Spleen (tissue), 13 donors: ENCODE results near the gene DMRTA1. TPM values are rescaled to one million over a fixed set of nuclear protein-coding genes. Genes with fewer than 3 reads are reported as not detected.

ENCODE experiments used
- DNase-seq: peaks from one replicate; pipeline ENCODE4 v3.0.0-alpha.2; 2020
- H3K27ac ChIP-seq, 8 donors: fragments of 200-600 bp; sonication (generic) in 7 of 8; 1 replicate in 4 of 8; 2 replicates in 4 of 8; pipeline versions ENCODE4 v1.5.0 to v1.8.0; 2016 to 2021; ENCODE audit warnings: inconsistent platforms in 4 of 8, mild to moderate bottlenecking in 4 of 8, moderate library complexity in 1 of 8
- H3K27me3 ChIP-seq, 7 donors: fragments of 200-600 bp; sonication (generic) in 6 of 7; replicated peaks in 1 of 7; 1 replicate in 4 of 7; 2 replicates in 3 of 7; pipeline versions ENCODE4 v1.5.0 to v1.8.0; 2016 to 2021; ENCODE audit warnings: inconsistent platforms in 3 of 7, mild to moderate bottlenecking in 1 of 7
- H3K36me3 ChIP-seq, 6 donors: fragments of 200-600 bp; sonication (generic) in 5 of 6; 1 replicate in 4 of 6; 2 replicates in 2 of 6; pipeline versions ENCODE4 v1.5.0 to v1.8.0; 2016 to 2021; ENCODE audit warnings: inconsistent platforms in 2 of 6
- H3K4me1 ChIP-seq, 6 donors: fragments of 200-600 bp; sonication (generic) in 5 of 6; 1 replicate in 3 of 6; 2 replicates in 3 of 6; pipeline versions ENCODE4 v1.5.0 to v1.8.0; 2016 to 2021; ENCODE audit warnings: inconsistent platforms in 3 of 6
- H3K4me3 ChIP-seq, 8 donors: fragments of 200-600 bp; sonication (generic) in 7 of 8; 1 replicate in 4 of 8; 2 replicates in 4 of 8; pipeline versions ENCODE4 v1.5.0 to v1.8.0; 2016 to 2021; ENCODE audit warnings: inconsistent platforms in 4 of 8, mild to moderate bottlenecking in 4 of 8, moderate library complexity in 2 of 8
- H3K9me3 ChIP-seq, 8 donors: fragments of 200-600 bp; sonication (generic) in 7 of 8; 1 replicate in 4 of 8; 2 replicates in 4 of 8; pipeline versions ENCODE4 v1.5.0 to v1.8.0; 2016 to 2021; ENCODE audit warnings: inconsistent platforms in 4 of 8
- POLR2A ChIP-seq, 3 donors: fragments of 450-650 bp; IDR thresholded peaks; one replicate each; pipeline ENCODE4 v1.5.1; 2017; ENCODE audit warnings: antibody characterized with exemption in 3 of 3, mild to moderate bottlenecking in 1 of 3
- POLR2AphosphoS5 ChIP-seq, 3 donors: sonication (generic); formaldehyde crosslinking; IDR thresholded peaks; one replicate each; pipeline ENCODE4 v1.5.1; 2017; ENCODE audit warnings: antibody characterized with exemption in 3 of 3
- WGBS, 5 donors: extraction: QIAGEN DNeasy Blood & Tissue Kit in 3 of 5; methylation state at CpG; one replicate each; pipeline versions ENCODE4 v1.1.5 to v1.1.7; 2013 to 2018; 5-methylcytosine and 5-hydroxymethylcytosine counted together
- intact Hi-C: fragments of 100-400 bp; cut with DNase I; formaldehyde crosslinking; loops from one replicate; pipeline ENCODE4 v1.15.0; 2023; ENCODE audit warnings: low total_unique reads
- long read RNA-seq, 2 donors: transcript quantifications; one replicate each; lab custom pipeline, GENCODE V29; 2026
- polyA plus RNA-seq, 3 donors: library from polyadenylated mRNA; stranded (reverse); fragments of 200-250 nt; gene quantifications; one replicate each; pipeline ENCODE4 v1.2.1, GENCODE V29; 2013
- total RNA-seq, 7 donors: library from RNA; depleted of rRNA in 3 of 7; stranded (reverse); fragments of >200 nt in 3 of 7; fragmentation: NEBNext Ultra II Directional in 4 of 7; extraction: Animal tissue kit (Norgen Biotek cat#: 25700) in 4 of 7; gene quantifications; one replicate each; pipeline versions ENCODE4 v1.1.0 to v1.2.1, GENCODE V29; 2016 to 2021
- TF ChIP-seq, protein P1 (sequence below), 11 experiments: fragments of 200-600 bp in 7 of 11; fragments of 450-650 bp in 4 of 11; sonication (generic) in 4 of 11; IDR thresholded peaks in 8 of 11; conservative IDR thresholded peaks in 3 of 11; 1 replicate in 7 of 11; 2 replicates in 4 of 11; pipeline versions ENCODE4 v1.4.0 to v1.8.0; 2016 to 2021; ENCODE audit warnings: antibody characterized with exemption in 11 of 11, inconsistent platforms in 4 of 11, mild to moderate bottlenecking in 1 of 11
- donor health status: healthy with polysubstance abuse.
- donor health status: DM: no; HTN: no; CAD: no; lungs with moderate emphysema.
- donor health status: DM: no; HTN: no; CAD: no.
- donor health status: Bipolar disorder and iron deficiency.
- donor health status: healthy.
- donor health status: DM: no; HTN: no; CAD: no.
- donor health status: DM: yes; HTN: yes; CAD: no.

Gene DMRTA1
- 1 to 10 TPM in 2 of 7 donors, under 1 TPM in 5; 0.14 to 1.6 (median 0.43) TPM for total RNA-seq
- under 1 TPM; 0.20 to 0.38 (median 0.35) TPM for polyA plus RNA-seq
- long read RNA-seq, donor 1 = 0 reads
- long read RNA-seq, donor 2 = 0 reads

DNA sequence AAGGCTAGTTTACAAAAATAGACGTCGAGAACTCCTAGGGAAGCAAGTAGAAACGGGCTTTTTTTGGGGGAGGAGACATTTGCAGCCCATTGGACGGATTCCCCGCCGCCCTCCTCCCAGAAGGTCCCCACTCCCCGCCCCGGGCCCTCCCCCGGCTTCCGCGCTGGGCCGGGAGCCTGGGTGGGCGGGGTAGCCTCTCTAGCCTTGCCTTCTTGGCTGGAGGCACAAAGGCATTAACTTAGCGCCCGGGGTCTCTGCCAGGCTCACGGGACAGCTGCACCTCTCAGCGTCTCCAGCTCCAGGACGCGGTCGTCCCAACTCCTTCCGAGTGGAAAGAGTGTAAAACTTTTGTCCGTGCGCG, at the start of gene DMRTA1:
DMRTA1 (plus strand) TSS at position 236 of the 361 bp plus-strand sequence. CDS start 242 bp downstream, outside the sequence.
- TF ChIP-seq, protein P1, sequence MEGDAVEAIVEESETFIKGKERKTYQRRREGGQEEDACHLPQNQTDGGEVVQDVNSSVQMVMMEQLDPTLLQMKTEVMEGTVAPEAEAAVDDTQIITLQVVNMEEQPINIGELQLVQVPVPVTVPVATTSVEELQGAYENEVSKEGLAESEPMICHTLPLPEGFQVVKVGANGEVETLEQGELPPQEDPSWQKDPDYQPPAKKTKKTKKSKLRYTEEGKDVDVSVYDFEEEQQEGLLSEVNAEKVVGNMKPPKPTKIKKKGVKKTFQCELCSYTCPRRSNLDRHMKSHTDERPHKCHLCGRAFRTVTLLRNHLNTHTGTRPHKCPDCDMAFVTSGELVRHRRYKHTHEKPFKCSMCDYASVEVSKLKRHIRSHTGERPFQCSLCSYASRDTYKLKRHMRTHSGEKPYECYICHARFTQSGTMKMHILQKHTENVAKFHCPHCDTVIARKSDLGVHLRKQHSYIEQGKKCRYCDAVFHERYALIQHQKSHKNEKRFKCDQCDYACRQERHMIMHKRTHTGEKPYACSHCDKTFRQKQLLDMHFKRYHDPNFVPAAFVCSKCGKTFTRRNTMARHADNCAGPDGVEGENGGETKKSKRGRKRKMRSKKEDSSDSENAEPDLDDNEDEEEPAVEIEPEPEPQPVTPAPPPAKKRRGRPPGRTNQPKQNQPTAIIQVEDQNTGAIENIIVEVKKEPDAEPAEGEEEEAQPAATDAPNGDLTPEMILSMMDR (IDR thresholded peaks at IDR 0.05 in 8 of 11, conservative IDR thresholded peaks at IDR 0.05 in 3 of 11) = no peak
- TF ChIP-seq POLR2A (IDR thresholded peaks at IDR 0.05) = peak in 1 of 3 donors; percentile 25
- peak; percentile 16 to 77 (median 67) for TF ChIP-seq POLR2AphosphoS5 (IDR thresholded peaks at IDR 0.05)
- H3K9me3 ChIP-seq = no peaks in the 10 kb centered on the region
- H3K27me3 ChIP-seq = peaks cover 0 to 66% (median 19%) of the 10 kb centered on the region in 7 donors
- H3K4me1 ChIP-seq = peaks cover 0 to 22% (median 18%) of the 10 kb centered on the region in 6 donors
- H3K4me3 ChIP-seq = peak within 1 kb of the TSS; percentile 38 to 80 (median 55)
- H3K36me3 ChIP-seq = no peaks in the 10 kb centered on the region
- DNase-seq = peak; percentile 83
- intact Hi-C loops = no loop called here
- 1 to 3% (median 1%) methylated on average over 8 to 24 of the region's 24 CpGs for WGBS, 5 donors
- H3K27ac ChIP-seq = peak within 1 kb of the TSS in 7 of 8 donors; percentile 47 to 81 (median 76)

DNA sequence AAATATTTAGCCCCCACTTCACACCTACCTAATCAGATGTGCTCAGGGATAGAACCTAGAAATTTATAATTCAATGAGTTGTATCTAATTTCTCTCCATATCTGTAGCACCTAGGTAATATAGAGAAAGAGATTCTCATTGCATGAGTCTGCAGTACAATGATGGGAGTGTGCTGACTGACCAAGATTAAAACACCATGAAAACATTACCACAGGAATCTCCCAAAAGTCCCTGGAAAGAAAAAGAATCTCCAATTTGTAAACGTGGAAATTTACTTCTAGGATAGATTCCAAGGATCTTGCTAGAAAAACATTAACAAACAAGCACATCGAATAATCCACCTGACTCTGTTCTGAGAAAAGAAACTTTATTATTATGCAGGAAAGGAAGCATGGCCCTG, 45.0 kb upstream of the DMRTA1 start:
- WGBS, 5 donors = 54 to 66% (median 61%) methylated on average over 2 of the region's 2 CpGs
- no peak overlapping the region for H3K4me3 ChIP-seq
- no peak for DNase-seq
- H3K36me3 ChIP-seq = no peaks in the 10 kb centered on the region
- peaks cover 0 to 9% (median 0%) of the 10 kb centered on the region in 7 donors for H3K27me3 ChIP-seq
- no peak for TF ChIP-seq POLR2A (IDR thresholded peaks at IDR 0.05)
- no peak for TF ChIP-seq POLR2AphosphoS5 (IDR thresholded peaks at IDR 0.05)
- TF ChIP-seq, protein P1 (IDR thresholded peaks at IDR 0.05 in 8 of 11, conservative IDR thresholded peaks at IDR 0.05 in 3 of 11) = no peak
- intact Hi-C loops = no loop called here
- H3K27ac ChIP-seq = no peak overlapping the region
- no peaks in the 10 kb centered on the region for H3K4me1 ChIP-seq
- no peaks in the 10 kb centered on the region for H3K9me3 ChIP-seq

DNA sequence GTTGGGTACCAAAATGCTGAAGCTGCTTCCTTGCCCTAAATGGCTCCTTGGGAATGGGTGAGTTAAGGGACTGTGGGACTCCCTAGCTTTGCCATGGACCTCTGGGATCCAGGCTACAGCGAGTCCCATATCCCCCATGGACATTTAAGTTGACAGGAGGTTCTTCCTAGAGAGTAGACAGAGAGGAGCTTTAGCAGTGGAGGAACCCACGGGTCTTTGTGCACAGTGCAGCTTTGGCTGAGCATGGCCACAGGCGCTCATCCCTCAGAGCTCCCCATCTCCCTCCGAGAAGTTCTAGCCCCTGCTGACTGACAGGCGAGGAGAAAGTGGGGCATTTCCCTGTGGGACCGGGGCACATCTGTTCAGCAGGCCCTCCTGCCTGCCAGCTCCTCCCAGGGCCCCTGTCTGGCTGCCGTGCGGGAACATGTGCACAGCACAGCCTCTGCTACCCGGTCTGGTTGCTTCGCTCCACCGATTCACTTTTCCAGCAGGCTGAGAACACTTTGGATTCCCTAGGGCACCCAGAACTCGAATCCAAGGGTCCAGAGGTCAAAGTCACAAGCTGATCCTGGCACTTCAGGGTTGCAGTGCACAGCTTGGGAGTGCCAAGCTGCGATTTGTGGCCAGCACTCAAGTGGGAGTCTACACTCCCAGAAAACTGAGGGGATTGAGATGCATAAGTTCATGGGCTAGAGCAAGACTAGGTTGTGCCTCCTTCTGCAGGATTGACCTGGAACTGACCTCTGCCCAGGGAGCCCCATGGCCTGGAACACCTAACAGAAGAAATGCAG, 40.6 kb upstream of the DMRTA1 start:
- Histone ChIP-seq H3K36me3 (no peaks in the 10 kb centered on the region), H3K27me3 (peaks cover 0 to 10% (median 0%) of the 10 kb centered on the region in 7 donors), H3K4me1 (no peaks in the 10 kb centered on the region), H3K4me3 (no peak overlapping the region), H3K27ac (no peak overlapping the region), H3K9me3 (no peaks in the 10 kb centered on the region)
- intact Hi-C loops = no loop called here
- TF ChIP-seq, protein P1 (IDR thresholded peaks at IDR 0.05 in 8 of 11, conservative IDR thresholded peaks at IDR 0.05 in 3 of 11) = no peak
- TF ChIP-seq POLR2AphosphoS5 (IDR thresholded peaks at IDR 0.05) = no peak
- TF ChIP-seq POLR2A (IDR thresholded peaks at IDR 0.05) = no peak
- 76 to 87% (median 79%) methylated on average over 11 to 13 of the region's 13 CpGs for WGBS, 5 donors
- DNase-seq = no peak

DNA sequence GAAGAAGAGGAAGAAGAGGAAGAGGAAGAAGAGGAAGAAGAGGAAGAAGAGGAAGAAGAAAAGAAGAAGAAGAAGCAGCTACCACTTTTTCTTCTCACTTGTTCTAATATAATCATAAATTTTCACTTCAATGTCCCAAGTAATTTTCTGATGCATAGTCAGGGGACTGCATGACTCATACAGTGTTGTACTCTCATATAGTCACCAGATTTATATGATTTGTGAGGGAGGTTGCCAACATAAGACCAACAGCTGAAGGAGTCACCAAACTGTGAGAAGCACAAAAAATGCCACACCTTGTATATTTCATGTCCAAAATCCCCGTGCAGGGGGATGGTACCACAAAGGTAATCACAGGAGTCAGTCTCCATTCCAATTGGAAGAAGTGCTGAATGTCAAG, 32.7 kb upstream of the DMRTA1 start:
- H3K4me3 ChIP-seq = no peak overlapping the region
- H3K36me3 ChIP-seq = no peaks in the 10 kb centered on the region
- no peaks in the 10 kb centered on the region for H3K27me3 ChIP-seq
- H3K27ac ChIP-seq = no peak overlapping the region
- intact Hi-C loops = no loop called here
- TF ChIP-seq POLR2A (IDR thresholded peaks at IDR 0.05) (no peak), POLR2AphosphoS5 (IDR thresholded peaks at IDR 0.05) (no peak)
- TF ChIP-seq, protein P1 (IDR thresholded peaks at IDR 0.05 in 8 of 11, conservative IDR thresholded peaks at IDR 0.05 in 3 of 11) = no peak
- H3K4me1 ChIP-seq = no peaks in the 10 kb centered on the region
- DNase-seq = no peak
- peaks cover 0 to 8% (median 0%) of the 10 kb centered on the region in 8 donors for H3K9me3 ChIP-seq
- 73 to 91% (median 80%) methylated on average over 1 of the region's 1 CpG for WGBS, 5 donors
